ENCODE data around the gene GGA1.
"Not testable (repeated sequence)": the region's sequence is repeated elsewhere in the genome, so short reads cannot be mapped to it uniquely, and the experiment has no call there.

The GGA1 gene

GRCh38 chr22:37581504-37581903 is 27.1 kb upstream of the GGA1 start:
- H3K4me3 ChIP-seq (ENCODE audit: low read length) = no peak overlapping the region
- H3K36me3 ChIP-seq (ENCODE audit: control insufficient read depth, insufficient read depth, low read length) = no peaks in the 10 kb centered on the region
- H3K27me3 ChIP-seq (ENCODE audit: control insufficient read depth, insufficient read depth, low read length) = no peaks in the 10 kb centered on the region
- H3K9ac ChIP-seq (ENCODE audit: low read length) = peak overlapping the region; percentile 59
- no peaks in the 10 kb centered on the region for H3K9me3 ChIP-seq (ENCODE audit: control insufficient read depth, low read length)
- H3K4me1 ChIP-seq (ENCODE audit: control insufficient read depth, insufficient read depth, low read length) = peaks cover 46% of the 10 kb centered on the region

- Histone ChIP-seq H3K4me1 (ENCODE audit: control insufficient read depth, insufficient read depth, low read length) (peaks cover 54% of the 10 kb centered on the region), H3K27me3 (ENCODE audit: control insufficient read depth, insufficient read depth, low read length) (no peaks in the 10 kb centered on the region), H3K9me3 (ENCODE audit: control insufficient read depth, low read length) (no peaks in the 10 kb centered on the region), H3K9ac (ENCODE audit: low read length) (peak overlapping the region; percentile 59), H3K36me3 (ENCODE audit: control insufficient read depth, insufficient read depth, low read length) (no peaks in the 10 kb centered on the region), H3K4me3 (ENCODE audit: low read length) (peak overlapping the region; percentile 4)
Observed at GRCh38 chr22:37582526-37582925, 26.1 kb upstream of the GGA1 start.

- Histone ChIP-seq H3K4me3 (ENCODE audit: low read length) (no peak overlapping the region), H3K27me3 (ENCODE audit: control insufficient read depth, insufficient read depth, low read length) (no peaks in the 10 kb centered on the region), H3K4me1 (ENCODE audit: control insufficient read depth, insufficient read depth, low read length) (peaks cover 60% of the 10 kb centered on the region), H3K9me3 (ENCODE audit: control insufficient read depth, low read length) (no peaks in the 10 kb centered on the region), H3K9ac (ENCODE audit: low read length) (peak overlapping the region; percentile 13), H3K36me3 (ENCODE audit: control insufficient read depth, insufficient read depth, low read length) (no peaks in the 10 kb centered on the region)
Observed at GRCh38 chr22:37588546-37589215, 20.0 kb upstream of the GGA1 start.

- no peaks in the 10 kb centered on the region for H3K9me3 ChIP-seq (ENCODE audit: control insufficient read depth, low read length)
- no peak overlapping the region for H3K9ac ChIP-seq (ENCODE audit: low read length)
- no peaks in the 10 kb centered on the region for H3K27me3 ChIP-seq (ENCODE audit: control insufficient read depth, insufficient read depth, low read length)
- no peaks in the 10 kb centered on the region for H3K36me3 ChIP-seq (ENCODE audit: control insufficient read depth, insufficient read depth, low read length)
- no peak overlapping the region for H3K4me3 ChIP-seq (ENCODE audit: low read length)
- peaks cover 54% of the 10 kb centered on the region for H3K4me1 ChIP-seq (ENCODE audit: control insufficient read depth, insufficient read depth, low read length)
Observed at GRCh38 chr22:37589636-37590035, 19.0 kb upstream of the GGA1 start.

GRCh38 chr22:37591081-37591480 is 17.6 kb upstream of the GGA1 start:
- not testable (repeated sequence) for H3K36me3 ChIP-seq (ENCODE audit: control insufficient read depth, insufficient read depth, low read length); H3K9me3 ChIP-seq (ENCODE audit: control insufficient read depth, low read length); H3K9ac ChIP-seq (ENCODE audit: low read length); H3K27me3 ChIP-seq (ENCODE audit: control insufficient read depth, insufficient read depth, low read length); H3K4me3 ChIP-seq (ENCODE audit: low read length)
- H3K4me1 ChIP-seq (ENCODE audit: control insufficient read depth, insufficient read depth, low read length) = peaks cover 54% of the 10 kb centered on the region

GRCh38 chr22:37591823-37592404 is 16.7 kb upstream of the GGA1 start:
- Histone ChIP-seq H3K9me3 (ENCODE audit: control insufficient read depth, low read length) (no peaks in the 10 kb centered on the region), H3K9ac (ENCODE audit: low read length) (no peak overlapping the region), H3K36me3 (ENCODE audit: control insufficient read depth, insufficient read depth, low read length) (no peaks in the 10 kb centered on the region), H3K4me3 (ENCODE audit: low read length) (no peak overlapping the region), H3K27me3 (ENCODE audit: control insufficient read depth, insufficient read depth, low read length) (no peaks in the 10 kb centered on the region), H3K4me1 (ENCODE audit: control insufficient read depth, insufficient read depth, low read length) (peaks cover 52% of the 10 kb centered on the region)

- Histone ChIP-seq H3K4me3 (ENCODE audit: low read length) (no peak overlapping the region), H3K27me3 (ENCODE audit: control insufficient read depth, insufficient read depth, low read length) (no peaks in the 10 kb centered on the region), H3K9me3 (ENCODE audit: control insufficient read depth, low read length) (no peaks in the 10 kb centered on the region), H3K4me1 (ENCODE audit: control insufficient read depth, insufficient read depth, low read length) (peaks cover 30% of the 10 kb centered on the region), H3K36me3 (ENCODE audit: control insufficient read depth, insufficient read depth, low read length) (no peaks in the 10 kb centered on the region), H3K9ac (ENCODE audit: low read length) (no peak overlapping the region)
Observed at GRCh38 chr22:37594237-37594636, 14.4 kb upstream of the GGA1 start.

- Histone ChIP-seq H3K9me3 (ENCODE audit: control insufficient read depth, low read length) (no peaks in the 10 kb centered on the region), H3K9ac (ENCODE audit: low read length) (no peak overlapping the region), H3K36me3 (ENCODE audit: control insufficient read depth, insufficient read depth, low read length) (no peaks in the 10 kb centered on the region), H3K27me3 (ENCODE audit: control insufficient read depth, insufficient read depth, low read length) (no peaks in the 10 kb centered on the region), H3K4me1 (ENCODE audit: control insufficient read depth, insufficient read depth, low read length) (peaks cover 5% of the 10 kb centered on the region), H3K4me3 (ENCODE audit: low read length) (no peak overlapping the region)
Observed at GRCh38 chr22:37599153-37599552, 9.5 kb upstream of the GGA1 start.

GRCh38 chr22:37601203-37601539 is 7.5 kb upstream of the GGA1 start:
- Histone ChIP-seq H3K27me3 (ENCODE audit: control insufficient read depth, insufficient read depth, low read length) (no peaks in the 10 kb centered on the region), H3K4me1 (ENCODE audit: control insufficient read depth, insufficient read depth, low read length) (peaks cover 5% of the 10 kb centered on the region), H3K36me3 (ENCODE audit: control insufficient read depth, insufficient read depth, low read length) (no peaks in the 10 kb centered on the region), H3K4me3 (ENCODE audit: low read length) (no peak overlapping the region), H3K9me3 (ENCODE audit: control insufficient read depth, low read length) (no peaks in the 10 kb centered on the region), H3K9ac (ENCODE audit: low read length) (no peak overlapping the region)

GRCh38 chr22:37601540-37602442 is 6.8 kb upstream of the GGA1 start:
- Histone ChIP-seq H3K27me3 (ENCODE audit: control insufficient read depth, insufficient read depth, low read length) (no peaks in the 10 kb centered on the region), H3K4me1 (ENCODE audit: control insufficient read depth, insufficient read depth, low read length) (peaks cover 5% of the 10 kb centered on the region), H3K4me3 (ENCODE audit: low read length) (no peak overlapping the region), H3K9ac (ENCODE audit: low read length) (no peak overlapping the region), H3K36me3 (ENCODE audit: control insufficient read depth, insufficient read depth, low read length) (no peaks in the 10 kb centered on the region), H3K9me3 (ENCODE audit: control insufficient read depth, low read length) (no peaks in the 10 kb centered on the region)

- not testable (repeated sequence) for H3K27me3 ChIP-seq (ENCODE audit: control insufficient read depth, insufficient read depth, low read length)
Observed at GRCh38 chr22:37602546-37603277, 5.9 kb upstream of the GGA1 start.

GRCh38 chr22:37604074-37604473 is 4.6 kb upstream of the GGA1 start:
- no peaks in the 10 kb centered on the region for H3K27me3 ChIP-seq (ENCODE audit: control insufficient read depth, insufficient read depth, low read length)

More at GRCh38 chr22:37602546-37603277, 5.9 kb upstream of the GGA1 start:
- H3K4me3 ChIP-seq (ENCODE audit: low read length); H3K9me3 ChIP-seq (ENCODE audit: control insufficient read depth, low read length); H3K9ac ChIP-seq (ENCODE audit: low read length); H3K36me3 ChIP-seq (ENCODE audit: control insufficient read depth, insufficient read depth, low read length); H3K4me1 ChIP-seq (ENCODE audit: control insufficient read depth, insufficient read depth, low read length): not testable (repeated sequence)

More at GRCh38 chr22:37604074-37604473, 4.6 kb upstream of the GGA1 start:
- Histone ChIP-seq H3K9me3 (ENCODE audit: control insufficient read depth, low read length) (no peaks in the 10 kb centered on the region), H3K36me3 (ENCODE audit: control insufficient read depth, insufficient read depth, low read length) (no peaks in the 10 kb centered on the region), H3K9ac (ENCODE audit: low read length) (no peak overlapping the region), H3K4me3 (ENCODE audit: low read length) (no peak overlapping the region), H3K4me1 (ENCODE audit: control insufficient read depth, insufficient read depth, low read length) (peaks cover 5% of the 10 kb centered on the region)

Measured in mucosa of stomach (tissue), 1 donor.